Erythroblast (primary cell): ENCODE measurements around the gene MYCBPAP.

ENCODE experiments used
- GATA1 ChIP-seq: IDR thresholded peaks from 2 replicates; pipeline ENCODE4 v1.6.1; 2011; ENCODE audit warnings: low read depth, mild to moderate bottlenecking, control low read depth, low read length, moderate library complexity
- POLR2A ChIP-seq: IDR thresholded peaks from 2 replicates; pipeline ENCODE4 v1.6.1; 2011; ENCODE audit warnings: mild to moderate bottlenecking, low read length

DNA sequence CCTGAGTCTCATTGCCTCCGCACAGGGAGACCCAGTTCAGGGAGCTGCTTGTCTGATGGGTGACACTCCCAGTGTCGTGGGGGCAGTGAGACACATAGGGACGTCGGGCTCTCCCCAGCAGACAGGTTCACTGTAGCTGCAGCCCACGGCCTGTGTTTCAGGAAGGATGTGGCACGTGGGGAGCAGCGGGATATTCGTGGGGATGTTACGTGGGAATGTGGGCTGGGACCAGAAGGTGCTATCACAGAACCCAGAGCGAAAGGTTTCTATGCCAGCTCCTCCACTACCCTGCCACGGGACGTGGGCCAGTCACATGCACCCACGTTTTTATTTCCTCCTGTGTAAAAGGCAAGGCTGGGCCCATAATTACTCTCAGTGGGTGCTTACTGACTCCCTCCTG, 68.6 kb downstream of the MYCBPAP start:
- TF ChIP-seq POLR2A (no peak), GATA1 (no peak)
